Tibial artery (tissue), 4 donors: ENCODE results near the gene MCTP2.

ENCODE experiments used
- DNase-seq, 2 donors: peaks; one replicate each; pipeline ENCODE4 v3.0.0-alpha.2; 2019
- H3K27ac ChIP-seq, 2 donors: fragments of 200-600 bp; sonication (generic) in 1 of 2; 1 replicate in 1 of 2; 2 replicates in 1 of 2; pipeline ENCODE4 v1.5.1; 2018 to 2019; ENCODE audit warnings: mild to moderate bottlenecking in 1 of 2
- H3K27me3 ChIP-seq, 2 donors: fragments of 200-600 bp; sonication (generic) in 1 of 2; one replicate each; pipeline versions ENCODE4 v1.5.1 to v1.6.0; 2016 to 2019
- H3K36me3 ChIP-seq, 3 donors: fragments of 200-600 bp; sonication (generic) in 2 of 3; one replicate each; pipeline ENCODE4 v1.5.1; 2016 to 2019; ENCODE audit warnings: mild to moderate bottlenecking in 2 of 3
- H3K4me1 ChIP-seq, 4 donors: fragments of 200-600 bp; sonication (generic) in 2 of 4; 1 replicate in 3 of 4; 2 replicates in 1 of 4; pipeline ENCODE4 v1.5.1; 2016 to 2019
- H3K4me3 ChIP-seq, 2 donors: fragments of 200-600 bp; sonication (generic) in 1 of 2; 1 replicate in 1 of 2; 2 replicates in 1 of 2; pipeline ENCODE4 v1.5.1; 2018 to 2019; ENCODE audit warnings: mild to moderate bottlenecking in 2 of 2
- H3K9me3 ChIP-seq, 3 donors: fragments of 200-600 bp; sonication (generic) in 1 of 3; one replicate each; pipeline ENCODE4 v1.5.1; 2016 to 2019
- CTCF ChIP-seq, 2 experiments: fragments of 200-600 bp in 1 of 2; fragments of 450-650 bp in 1 of 2; IDR thresholded peaks; one replicate each; pipeline ENCODE4 v1.5.1; 2017 to 2019; ENCODE audit warnings: antibody characterized with exemption in 2 of 2, mild to moderate bottlenecking in 1 of 2, moderate library complexity in 1 of 2
- intact Hi-C: fragments of 100-400 bp; cut with DNase I; formaldehyde crosslinking; loops from one replicate; pipeline ENCODE4 v1.15.0; 2023; ENCODE audit warnings: low total_unique reads

The MCTP2 gene

GRCh38 chr15:94306700-94307650 is 75.6 kb downstream of the MCTP2 start:
- TF ChIP-seq CTCF (IDR thresholded peaks at IDR 0.05), result no peak
- H3K36me3 ChIP-seq, result no peaks in the 10 kb centered on the region
- no peaks in the 10 kb centered on the region for H3K4me1 ChIP-seq
- H3K27me3 ChIP-seq, result no peaks in the 10 kb centered on the region
- DNase-seq, result no peak
- no peak overlapping the region for H3K27ac ChIP-seq
- no peak overlapping the region for H3K4me3 ChIP-seq
- no peaks in the 10 kb centered on the region for H3K9me3 ChIP-seq
- intact Hi-C loops, result no loop called here

GRCh38 chr15:94312946-94313345 is 81.6 kb downstream of the MCTP2 start:
- TF ChIP-seq CTCF (IDR thresholded peaks at IDR 0.05), result no peak
- Histone ChIP-seq H3K27me3 (no peaks in the 10 kb centered on the region), H3K27ac (no peak overlapping the region), H3K9me3 (no peaks in the 10 kb centered on the region), H3K36me3 (no peaks in the 10 kb centered on the region), H3K4me3 (no peak overlapping the region), H3K4me1 (no peaks in the 10 kb centered on the region)
- intact Hi-C loops, result no loop called here
- DNase-seq, result no peak

GRCh38 chr15:94314639-94315038 is 83.3 kb downstream of the MCTP2 start:
- Histone ChIP-seq H3K36me3 (no peaks in the 10 kb centered on the region), H3K4me3 (no peak overlapping the region), H3K4me1 (no peaks in the 10 kb centered on the region), H3K27me3 (no peaks in the 10 kb centered on the region), H3K9me3 (no peaks in the 10 kb centered on the region), H3K27ac (no peak overlapping the region)
- no peak for TF ChIP-seq CTCF (IDR thresholded peaks at IDR 0.05)
- intact Hi-C loops, result no loop called here
- DNase-seq, result no peak

- Histone ChIP-seq H3K27ac (no peak overlapping the region), H3K36me3 (no peaks in the 10 kb centered on the region), H3K27me3 (no peaks in the 10 kb centered on the region), H3K9me3 (no peaks in the 10 kb centered on the region), H3K4me1 (no peaks in the 10 kb centered on the region), H3K4me3 (no peak overlapping the region)
- no peak for DNase-seq
- TF ChIP-seq CTCF (IDR thresholded peaks at IDR 0.05), result no peak
- intact Hi-C loops, result no loop called here
Measured at GRCh38 chr15:94317211-94317610, 85.8 kb downstream of the MCTP2 start.

GRCh38 chr15:94322141-94322540 is 90.8 kb downstream of the MCTP2 start:
- no peaks in the 10 kb centered on the region for H3K4me1 ChIP-seq
- H3K27ac ChIP-seq, result no peak overlapping the region
- H3K27me3 ChIP-seq, result no peaks in the 10 kb centered on the region
- no peaks in the 10 kb centered on the region for H3K36me3 ChIP-seq
- no peaks in the 10 kb centered on the region for H3K9me3 ChIP-seq
- intact Hi-C loops, result loop anchor here (5.0 to 10.0 kb wide), 2 partner anchors 160 to 1287 kb away; no protein-coding TSS in a partner anchor
- no peak for TF ChIP-seq CTCF (IDR thresholded peaks at IDR 0.05)
- DNase-seq, result no peak
- no peak overlapping the region for H3K4me3 ChIP-seq
